ENCODE results near the gene NHP2.
"Not testable (repeated sequence)": the region's sequence is repeated elsewhere in the genome, so short reads cannot be mapped to it uniquely, and the experiment has no call there.

The NHP2 gene

DNA sequence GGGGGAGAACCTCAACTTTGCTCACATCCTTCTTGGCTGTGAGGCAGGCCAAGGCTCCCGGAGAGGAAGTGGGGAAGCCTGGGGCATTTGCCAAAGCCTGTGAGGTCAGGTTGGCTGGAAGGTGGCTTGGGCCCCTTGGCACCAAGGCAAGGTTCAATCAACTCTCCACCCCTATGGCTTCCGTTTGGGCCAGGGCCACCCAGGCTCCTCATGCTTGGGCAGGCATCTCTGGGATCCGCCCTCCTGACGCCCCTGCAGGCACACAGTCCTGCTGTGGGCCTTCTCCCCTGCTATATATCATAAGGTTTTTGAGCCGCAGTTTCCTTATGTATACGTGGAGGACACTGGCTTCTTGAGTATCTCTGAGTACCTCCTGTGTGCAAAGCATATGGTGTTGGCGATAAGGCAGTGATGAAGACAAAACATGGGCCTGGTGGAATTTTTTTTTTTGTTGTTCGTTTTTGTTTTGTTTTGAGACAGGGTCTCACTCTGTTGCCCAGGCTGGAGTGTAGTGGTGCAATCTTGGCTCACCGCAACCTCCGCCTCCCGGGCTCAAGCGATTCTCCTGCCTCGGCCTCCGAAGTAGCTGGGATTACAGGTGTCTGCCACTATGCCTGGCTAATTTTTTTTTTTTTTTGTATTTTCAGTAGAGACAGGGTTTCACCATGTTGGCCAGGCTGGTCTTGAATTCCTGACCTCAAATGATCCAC lies 26.2 kb downstream of the NHP2 start:
- not testable (repeated sequence) for H2BK12ac ChIP-seq (ENCODE audit: low read length); H3K79me1 ChIP-seq (ENCODE audit: low read depth, low read length); H3K4me2 ChIP-seq (ENCODE audit: insufficient read depth, low read length, poor library complexity, severe bottlenecking); H3K9me3 ChIP-seq (replicated peaks in 1 of 2; ENCODE audit: control insufficient read depth in 2 of 2, insufficient read depth in 1 of 2, low read depth in 1 of 2, low read length in 2 of 2); H2AFZ ChIP-seq (ENCODE audit: low read length); DNase-seq (ENCODE audit: low spot score); H3K14ac ChIP-seq (ENCODE audit: low read length); H3K4me3 ChIP-seq (ENCODE audit: low read length in 2 of 2); H3K9ac ChIP-seq (ENCODE audit: low read depth, low read length, poor library complexity); H3K36me3 ChIP-seq (replicated peaks in 1 of 2; ENCODE audit: control insufficient read depth in 2 of 2, insufficient read depth in 2 of 2, low read length in 2 of 2); H3K27me3 ChIP-seq (ENCODE audit: control insufficient read depth in 3 of 3, insufficient read depth in 3 of 3, low read depth in 1 of 3, low read length in 3 of 3); H4K8ac ChIP-seq (ENCODE audit: low read depth, low read length); H3K23ac ChIP-seq (ENCODE audit: low read depth, low read length, poor library complexity)
- H2BK15ac ChIP-seq (ENCODE audit: low read length) = peak overlapping the region; percentile 93
- peak overlapping the region; percentile 60 for H2AK5ac ChIP-seq (ENCODE audit: low read depth, low read length)
- peak overlapping the region; percentile 14 for H3K4ac ChIP-seq (ENCODE audit: low read length)
- H3K18ac ChIP-seq (ENCODE audit: low read length) = peak overlapping the region; percentile 83
- H4K91ac ChIP-seq (ENCODE audit: low read depth, low read length, poor library complexity) = peak overlapping the region; percentile 72
- H3K27ac ChIP-seq (replicated peaks; ENCODE audit: low read length) = peak overlapping the region; percentile 33
- H2BK120ac ChIP-seq (ENCODE audit: low read depth, low read length) = peak overlapping the region; percentile 95
- peaks cover 8 to 13% of the 10 kb centered on the region in 2 donors for H3K4me1 ChIP-seq (ENCODE audit: control insufficient read depth in 2 of 2, insufficient read depth in 1 of 2, low read depth in 1 of 2, low read length in 2 of 2)
- WGBS, 2 donors (ENCODE audit: extremely low coverage in 2 of 2, insufficient read length in 2 of 2, insufficient replicate concordance in 1 of 2) = no CpG with 5 or more reads among the region's 14 CpGs
- peak overlapping the region; percentile 78 for H2BK5ac ChIP-seq (ENCODE audit: low read length)

DNA sequence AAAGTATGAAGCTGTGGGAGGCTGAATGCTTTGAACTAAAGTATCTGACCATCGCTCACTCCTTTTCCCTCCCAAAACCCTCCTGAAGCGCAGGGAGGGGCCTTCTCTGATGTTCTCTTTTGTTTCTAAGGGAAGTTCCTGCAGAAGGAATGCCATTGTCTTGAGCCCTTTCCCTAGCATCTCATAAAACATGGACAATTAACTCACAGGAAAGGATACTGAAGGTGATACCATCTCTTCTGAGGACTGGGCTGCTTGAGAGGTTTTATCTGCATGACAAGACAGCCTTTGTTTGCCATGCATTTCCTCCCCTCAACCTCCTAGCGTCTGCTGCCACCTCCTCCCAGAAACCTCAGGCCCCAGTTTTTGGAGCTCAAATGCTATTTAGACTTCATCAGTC lies 27.1 kb downstream of the NHP2 start:
- Histone ChIP-seq H3K9me3 (replicated peaks in 1 of 2; ENCODE audit: control insufficient read depth in 2 of 2, insufficient read depth in 1 of 2, low read depth in 1 of 2, low read length in 2 of 2) (no peaks in the 10 kb centered on the region), H2BK15ac (ENCODE audit: low read length) (no peak overlapping the region), H3K4me1 (ENCODE audit: control insufficient read depth in 2 of 2, insufficient read depth in 1 of 2, low read depth in 1 of 2, low read length in 2 of 2) (peaks cover 8 to 10% of the 10 kb centered on the region in 2 donors), H3K4me3 (ENCODE audit: low read length in 2 of 2) (no peak overlapping the region), H2BK120ac (ENCODE audit: low read depth, low read length) (no peak overlapping the region), H4K91ac (ENCODE audit: low read depth, low read length, poor library complexity) (no peak overlapping the region), H3K4me2 (ENCODE audit: insufficient read depth, low read length, poor library complexity, severe bottlenecking) (no peak overlapping the region), H3K23ac (ENCODE audit: low read depth, low read length, poor library complexity) (no peak overlapping the region), H2BK5ac (ENCODE audit: low read length) (no peak overlapping the region), H2AK5ac (ENCODE audit: low read depth, low read length) (no peak overlapping the region), H3K18ac (ENCODE audit: low read length) (no peak overlapping the region), H3K27me3 (ENCODE audit: control insufficient read depth in 3 of 3, insufficient read depth in 3 of 3, low read depth in 1 of 3, low read length in 3 of 3) (no peaks in the 10 kb centered on the region), H2BK12ac (ENCODE audit: low read length) (no peak overlapping the region), H2AFZ (ENCODE audit: low read length) (no peak overlapping the region), H3K14ac (ENCODE audit: low read length) (no peak overlapping the region), H3K36me3 (replicated peaks in 1 of 2; ENCODE audit: control insufficient read depth in 2 of 2, insufficient read depth in 2 of 2, low read length in 2 of 2) (peaks cover 2 to 15% of the 10 kb centered on the region in 2 donors), H3K9ac (ENCODE audit: low read depth, low read length, poor library complexity) (no peak overlapping the region), H4K8ac (ENCODE audit: low read depth, low read length) (no peak overlapping the region), H3K79me1 (ENCODE audit: low read depth, low read length) (no peaks in the 10 kb centered on the region), H3K27ac (replicated peaks; ENCODE audit: low read length) (peak overlapping the region; percentile 24), H3K4ac (ENCODE audit: low read length) (no peak overlapping the region)
- no CpG with 5 or more reads among the region's 3 CpGs for WGBS, 2 donors (ENCODE audit: extremely low coverage in 2 of 2, insufficient read length in 2 of 2, insufficient replicate concordance in 1 of 2)
- peak; percentile 31 for DNase-seq (ENCODE audit: low spot score)

DNA sequence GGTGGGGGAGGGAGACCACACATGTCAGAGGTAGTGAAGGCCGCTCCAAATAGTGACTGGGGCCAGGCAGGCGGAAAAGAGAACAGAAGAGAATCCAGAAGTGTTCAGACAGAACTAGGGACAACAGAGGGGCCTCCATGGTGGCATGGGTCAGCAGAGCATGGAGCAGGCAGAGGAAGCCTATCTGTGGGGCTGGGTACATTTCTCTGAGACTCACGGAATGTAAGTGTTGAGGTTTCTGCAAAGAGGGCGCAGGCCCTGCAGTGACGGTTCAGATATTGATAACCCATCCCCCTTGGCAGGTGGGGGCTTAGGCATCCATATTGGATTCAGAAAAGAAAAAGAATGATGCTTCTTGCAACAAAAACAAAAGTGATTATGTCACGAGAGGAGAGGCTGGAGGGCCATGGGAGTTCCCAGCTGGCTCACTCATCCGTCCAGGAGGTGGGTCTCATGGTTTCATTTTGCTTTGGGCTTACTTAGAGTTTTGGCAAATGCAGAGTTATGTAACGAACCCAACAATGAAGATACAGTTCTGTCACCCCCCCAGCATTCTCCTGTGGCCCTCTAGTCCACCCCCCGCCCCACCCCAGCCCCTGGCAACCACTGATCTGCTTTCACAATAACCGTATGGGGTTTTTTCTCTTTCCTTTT lies 28.3 kb downstream of the NHP2 start:
- peaks cover 3 to 27% of the 10 kb centered on the region in 2 donors for H3K36me3 ChIP-seq (replicated peaks in 1 of 2; ENCODE audit: control insufficient read depth in 2 of 2, insufficient read depth in 2 of 2, low read length in 2 of 2)
- no peaks in the 10 kb centered on the region for H3K79me1 ChIP-seq (ENCODE audit: low read depth, low read length)
- H2BK5ac ChIP-seq (ENCODE audit: low read length) = peak overlapping the region; percentile 60
- peak overlapping the region; percentile 94 for H3K14ac ChIP-seq (ENCODE audit: low read length)
- peak overlapping the region; percentile 30 for H2BK12ac ChIP-seq (ENCODE audit: low read length)
- no peak overlapping the region for H2AFZ ChIP-seq (ENCODE audit: low read length)
- no peak overlapping the region for H4K91ac ChIP-seq (ENCODE audit: low read depth, low read length, poor library complexity)
- no peak overlapping the region for H3K4me2 ChIP-seq (ENCODE audit: insufficient read depth, low read length, poor library complexity, severe bottlenecking)
- peak overlapping the region; percentile 64 for H3K18ac ChIP-seq (ENCODE audit: low read length)
- peak overlapping the region in 1 of 2 donors; percentile 43 for H3K4me3 ChIP-seq (ENCODE audit: low read length in 2 of 2)
- peaks cover 8 to 9% of the 10 kb centered on the region in 2 donors for H3K4me1 ChIP-seq (ENCODE audit: control insufficient read depth in 2 of 2, insufficient read depth in 1 of 2, low read depth in 1 of 2, low read length in 2 of 2)
- no peak overlapping the region for H3K23ac ChIP-seq (ENCODE audit: low read depth, low read length, poor library complexity)
- H3K4ac ChIP-seq (ENCODE audit: low read length) = peak overlapping the region; percentile 53
- DNase-seq (ENCODE audit: low spot score) = no peak
- no peak overlapping the region for H4K8ac ChIP-seq (ENCODE audit: low read depth, low read length)
- no peaks in the 10 kb centered on the region for H3K27me3 ChIP-seq (ENCODE audit: control insufficient read depth in 3 of 3, insufficient read depth in 3 of 3, low read depth in 1 of 3, low read length in 3 of 3)
- H2BK120ac ChIP-seq (ENCODE audit: low read depth, low read length) = no peak overlapping the region
- H2AK5ac ChIP-seq (ENCODE audit: low read depth, low read length) = peak overlapping the region; percentile 70
- no CpG with 5 or more reads among the region's 10 CpGs for WGBS, 2 donors (ENCODE audit: extremely low coverage in 2 of 2, insufficient read length in 2 of 2, insufficient replicate concordance in 1 of 2)
- peak overlapping the region; percentile 98 for H2BK15ac ChIP-seq (ENCODE audit: low read length)
- no peak overlapping the region for H3K9ac ChIP-seq (ENCODE audit: low read depth, low read length, poor library complexity)
- H3K27ac ChIP-seq (replicated peaks; ENCODE audit: low read length) = no peak overlapping the region
- H3K9me3 ChIP-seq (replicated peaks in 1 of 2; ENCODE audit: control insufficient read depth in 2 of 2, insufficient read depth in 1 of 2, low read depth in 1 of 2, low read length in 2 of 2) = no peaks in the 10 kb centered on the region
